MCF 10A (cell line): ENCODE data around the gene LKAAEAR1. TPM values are rescaled to one million over a fixed set of nuclear protein-coding genes. Genes with fewer than 3 reads are reported as not detected.
A peak's percentile ranks its signal among the peaks of the same experiment; 100 is the strongest.

ENCODE experiments used
- BruUV-seq: library from RNA; stranded (reverse); fragments of 400-500 nt; replicated peaks from 2 replicates; lab custom pipeline; 2021; lab: Mats Ljungman, UMichigan
- CTCF ChIA-PET: fragments of 300-600 bp; sonication (Branson Sonifier 250); formaldehyde crosslinking; extraction: SDS; loops from one replicate; lab custom pipeline; 2021; ENCODE audit warnings: antibody characterized with exemption, inconsistent platforms; lab: Yijun Ruan, JAX
- POLR2A ChIA-PET: fragments of 300-600, 350-650 bp; sonication (Branson Sonifier 250); formaldehyde crosslinking; extraction: SDS; loops from one replicate; lab custom pipeline; 2020; ENCODE audit warnings: antibody characterized with exemption, inconsistent platforms; lab: Yijun Ruan, JAX
- DNase-seq: peaks from one replicate; pipeline ENCODE4 v3.0.0-alpha.2; 2018; ENCODE audit not compliant: unreplicated experiment
- H3K27ac Mint-ChIP-seq: one replicate; pipeline ENCODE4 v1.8.0; 2022; ENCODE audit warnings: mild to moderate bottlenecking, low read depth, mixed read lengths; ENCODE audit not compliant: unreplicated experiment
- H3K27me3 Mint-ChIP-seq: one replicate; pipeline ENCODE4 v1.8.0; 2022; ENCODE audit warnings: mixed read lengths; ENCODE audit not compliant: insufficient read depth, unreplicated experiment
- H3K36me3 Mint-ChIP-seq: one replicate; pipeline ENCODE4 v1.8.0; 2022; ENCODE audit warnings: mild to moderate bottlenecking, moderate library complexity, mixed read lengths; ENCODE audit not compliant: insufficient read depth, unreplicated experiment
- H3K4me1 Mint-ChIP-seq: one replicate; pipeline ENCODE4 v1.8.0; 2022; ENCODE audit warnings: mixed read lengths; ENCODE audit not compliant: insufficient read depth, unreplicated experiment
- H3K4me3 Mint-ChIP-seq: one replicate; pipeline ENCODE4 v1.8.0; 2022; ENCODE audit warnings: mild to moderate bottlenecking, moderate library complexity, mixed read lengths; ENCODE audit not compliant: unreplicated experiment
- H3K9me3 Mint-ChIP-seq: one replicate; pipeline ENCODE4 v1.8.0; 2022; ENCODE audit warnings: mixed read lengths; ENCODE audit not compliant: unreplicated experiment
- intact Hi-C: fragments of 100-400 bp; cut with micrococcal nuclease; formaldehyde crosslinking; loops from 2 replicates; pipeline ENCODE4 v1.14.1; 2022
- total RNA-seq: library from RNA; stranded (reverse); gene quantifications from 2 replicates; pipeline ENCODE4 v1.2.3, GENCODE V29; 2022
- TF ChIP-seq, protein P1 (sequence below): fragments of 200-600 bp; IDR thresholded peaks from one replicate; pipeline ENCODE4 v1.8.0; 2022; ENCODE audit warnings: antibody characterized with exemption, mild to moderate bottlenecking; ENCODE audit not compliant: unreplicated experiment

LKAAEAR1 gene
- total RNA-seq, 1 experiment from 2014 or later: not detected

DNA sequence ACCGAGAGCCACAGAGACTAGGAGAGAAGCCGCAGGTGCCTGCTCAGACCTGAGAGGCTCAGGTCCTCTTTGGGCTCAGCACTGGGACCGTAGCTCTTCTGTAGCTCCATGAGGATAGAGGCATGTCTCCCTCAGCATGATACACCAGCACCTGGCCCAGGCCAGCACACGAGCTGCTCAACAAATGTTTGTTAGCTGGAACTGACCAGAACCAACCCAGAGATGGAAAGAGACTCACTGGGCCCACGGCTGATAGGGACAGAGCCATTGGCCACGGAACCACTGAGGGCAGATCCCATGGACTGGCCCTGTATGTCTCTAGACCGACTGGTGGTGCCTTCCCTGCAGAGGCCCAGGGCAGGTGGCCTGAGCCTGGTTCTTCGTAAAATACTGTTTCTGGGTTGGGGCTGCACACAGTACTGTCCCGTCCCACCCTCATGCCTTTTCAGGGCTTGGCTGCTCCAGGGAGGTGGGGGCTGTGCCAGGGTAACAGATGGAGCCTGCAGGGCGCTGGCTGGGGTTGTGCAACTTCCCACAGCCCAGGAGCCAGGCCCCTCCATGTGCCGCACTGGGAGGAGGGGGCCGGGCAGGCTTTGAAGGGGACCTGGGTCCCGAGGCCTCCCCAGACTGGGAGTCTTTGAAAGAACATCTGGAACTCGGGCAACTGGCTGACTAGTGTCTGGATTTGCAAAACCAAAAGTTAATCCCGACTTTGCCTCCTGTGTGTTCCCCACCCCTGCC is 43.0 kb downstream of the LKAAEAR1 start:
- POLR2A ChIA-PET: interaction anchor here (0.6 to 3.8 kb wide), 10 partner anchors 10 to 1691 kb away, joined by 3 to 26 read pairs (median 3); partner anchors contain the start of genes PRPF6, SAMD10, TCEA2 and UCKL1
- intact Hi-C loops: no loop called here
- Mint-ChIP-seq H3K4me3 (no peak overlapping the region), H3K36me3 (peaks cover 7% of the 10 kb centered on the region), H3K27me3 (no peaks in the 10 kb centered on the region), H3K27ac (peak overlapping the region; percentile 27), H3K4me1 (peaks cover 27% of the 10 kb centered on the region), H3K9me3 (no peaks in the 10 kb centered on the region)
- BruUV-seq: no TSS peak
- TF ChIP-seq, protein P1, sequence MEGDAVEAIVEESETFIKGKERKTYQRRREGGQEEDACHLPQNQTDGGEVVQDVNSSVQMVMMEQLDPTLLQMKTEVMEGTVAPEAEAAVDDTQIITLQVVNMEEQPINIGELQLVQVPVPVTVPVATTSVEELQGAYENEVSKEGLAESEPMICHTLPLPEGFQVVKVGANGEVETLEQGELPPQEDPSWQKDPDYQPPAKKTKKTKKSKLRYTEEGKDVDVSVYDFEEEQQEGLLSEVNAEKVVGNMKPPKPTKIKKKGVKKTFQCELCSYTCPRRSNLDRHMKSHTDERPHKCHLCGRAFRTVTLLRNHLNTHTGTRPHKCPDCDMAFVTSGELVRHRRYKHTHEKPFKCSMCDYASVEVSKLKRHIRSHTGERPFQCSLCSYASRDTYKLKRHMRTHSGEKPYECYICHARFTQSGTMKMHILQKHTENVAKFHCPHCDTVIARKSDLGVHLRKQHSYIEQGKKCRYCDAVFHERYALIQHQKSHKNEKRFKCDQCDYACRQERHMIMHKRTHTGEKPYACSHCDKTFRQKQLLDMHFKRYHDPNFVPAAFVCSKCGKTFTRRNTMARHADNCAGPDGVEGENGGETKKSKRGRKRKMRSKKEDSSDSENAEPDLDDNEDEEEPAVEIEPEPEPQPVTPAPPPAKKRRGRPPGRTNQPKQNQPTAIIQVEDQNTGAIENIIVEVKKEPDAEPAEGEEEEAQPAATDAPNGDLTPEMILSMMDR: no peak
- CTCF ChIA-PET: interaction anchor here (1.6 to 10.8 kb wide), 5 partner anchors 15 to 79 kb away, joined by 6 to 284 read pairs (median 37); partner anchors contain the start of genes OPRL1, RGS19 and TCEA2
- DNase-seq: no peak

DNA sequence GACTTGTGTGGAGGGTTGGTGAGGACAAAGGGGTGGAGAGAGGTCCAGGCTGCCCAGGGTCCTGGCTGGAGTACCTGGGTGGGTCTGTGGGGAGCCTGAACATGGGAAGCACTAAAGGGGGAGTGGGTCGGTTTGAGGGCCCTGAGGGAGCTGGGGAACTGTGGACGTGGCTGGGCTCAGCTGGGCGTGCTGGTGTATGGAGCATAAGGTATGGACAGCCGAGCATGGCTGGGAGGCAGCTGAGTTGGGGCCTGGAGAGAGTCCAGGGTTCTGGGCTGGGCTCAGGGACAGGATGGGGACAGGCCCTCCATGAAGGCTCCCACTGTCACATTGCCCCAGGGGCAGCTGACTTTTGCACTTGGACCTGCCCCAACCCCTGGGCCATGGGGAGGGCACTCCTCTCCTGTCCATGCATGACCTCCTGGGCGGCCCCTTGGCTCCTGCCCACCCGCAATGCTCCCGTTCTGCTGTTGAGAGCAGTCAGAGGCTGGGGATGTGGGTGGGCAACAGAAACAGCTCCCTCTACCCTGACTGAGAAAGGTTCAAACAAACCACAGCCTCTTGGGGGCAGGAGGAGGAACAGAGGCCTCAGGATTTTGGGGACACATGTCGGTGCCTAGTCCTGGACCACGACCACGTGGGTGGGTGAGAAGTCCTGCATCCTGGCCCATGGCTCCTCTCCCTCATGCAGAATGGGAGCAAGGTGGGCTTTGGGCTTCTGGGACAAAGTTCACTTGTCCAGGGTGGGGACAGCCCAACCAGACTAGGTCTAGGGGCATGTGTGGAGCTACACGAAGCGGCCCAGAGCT is 43.8 kb downstream of the LKAAEAR1 start:
- no TSS peak for BruUV-seq
- no peak for DNase-seq
- ChIA-PET POLR2A (interaction anchor here (0.5 to 3.8 kb wide), 11 partner anchors 9 to 1690 kb away, joined by 3 to 26 read pairs (median 3); partner anchors contain the start of genes LKAAEAR1, PRPF6, SAMD10 and TCEA2), CTCF (interaction anchor here (0.6 to 10.8 kb wide), 16 partner anchors 10 to 501 kb away, joined by 3 to 284 read pairs (median 8); partner anchors contain the start of genes OPRL1, RGS19 and TCEA2)
- TF ChIP-seq, protein P1: no peak
- H3K4me3 Mint-ChIP-seq: peak overlapping the region; percentile 14
- H3K9me3 Mint-ChIP-seq: no peaks in the 10 kb centered on the region
- peaks cover 20% of the 10 kb centered on the region for H3K4me1 Mint-ChIP-seq
- peak overlapping the region; percentile 35 for H3K27ac Mint-ChIP-seq
- H3K36me3 Mint-ChIP-seq: peaks cover 11% of the 10 kb centered on the region
- H3K27me3 Mint-ChIP-seq: no peaks in the 10 kb centered on the region
- intact Hi-C loops: no loop called here

DNA sequence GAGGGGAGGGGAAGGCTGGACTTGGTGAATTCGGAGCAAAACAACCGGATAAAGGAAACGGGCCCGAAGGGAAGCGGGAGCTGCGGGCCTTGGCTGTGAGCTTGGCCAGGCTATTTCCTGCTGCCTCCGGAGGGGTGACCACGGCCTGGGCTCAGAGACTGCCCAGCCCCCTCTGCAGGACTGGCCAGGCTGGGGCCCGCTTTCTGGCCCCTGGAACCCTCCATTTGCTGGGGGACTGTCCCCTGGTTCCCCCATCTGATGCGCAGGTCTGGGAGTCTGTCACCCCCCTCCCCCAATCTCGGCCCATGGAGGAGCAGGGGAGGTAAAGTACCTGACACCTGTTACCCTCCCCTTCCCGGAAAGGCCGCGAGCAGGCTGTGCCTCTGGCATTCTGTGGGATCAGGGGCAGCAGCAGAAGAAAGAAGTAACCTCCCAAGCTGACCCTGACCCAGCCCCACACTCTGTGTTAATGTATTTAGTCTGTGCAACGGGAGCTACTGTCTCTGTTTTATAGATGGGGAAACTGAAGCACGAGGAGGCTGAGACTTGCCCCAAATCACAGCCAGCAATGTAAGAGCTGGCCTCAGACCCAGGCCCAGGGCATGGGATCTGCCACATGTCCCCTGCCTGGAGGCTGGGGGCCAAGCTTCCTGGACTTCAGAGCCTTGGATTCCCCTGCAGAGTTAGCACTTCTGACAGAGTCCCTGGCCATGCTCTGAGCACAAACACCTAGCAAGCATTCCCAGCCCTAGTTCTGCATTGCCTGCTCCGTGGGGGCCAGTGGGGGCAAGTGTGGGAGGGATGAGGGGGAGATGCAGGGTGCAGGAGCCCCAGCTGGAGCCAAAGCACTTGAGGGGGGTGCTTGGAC is 44.7 kb downstream of the LKAAEAR1 start:
- Mint-ChIP-seq H3K4me1 (peaks cover 11% of the 10 kb centered on the region), H3K27ac (peak overlapping the region; percentile 35), H3K27me3 (no peaks in the 10 kb centered on the region), H3K36me3 (peaks cover 18% of the 10 kb centered on the region), H3K9me3 (no peaks in the 10 kb centered on the region), H3K4me3 (peak overlapping the region; percentile 65)
- POLR2A ChIA-PET: interaction anchor here (0.6 to 3.8 kb wide), 17 partner anchors 9 to 291 kb away, joined by 3 to 26 read pairs (median 5); partner anchors contain the start of genes LKAAEAR1, PRPF6, SAMD10 and SOX18
- no TSS peak for BruUV-seq
- no peak for DNase-seq
- CTCF ChIA-PET: interaction anchor here (0.5 to 10.8 kb wide), 37 partner anchors 8 to 500 kb away, joined by 3 to 284 read pairs (median 5); partner anchors contain the start of genes LKAAEAR1, OPRL1, RGS19 and TCEA2
- TF ChIP-seq, protein P1: no peak
- intact Hi-C loops: loop anchor here (1.0 to 2.0 kb wide), 3 partner anchors 18 to 81 kb away; partner anchors contain the start of gene PRPF6
